Effector memory CD4-positive, alpha-beta T cell (primary cell): ENCODE data around the gene ISM1.

ENCODE experiments used
- DNase-seq, 3 donors: peaks; one replicate each; pipeline ENCODE4 v3.0.0-alpha.2; 2020
- H3K27ac ChIP-seq: 2 replicates; pipeline ENCODE4 v1.7.0; 2013; ENCODE audit warnings: mild to moderate bottlenecking, low read length, moderate library complexity; ENCODE audit not compliant: insufficient read depth, poor library complexity, severe bottlenecking
- H3K27me3 ChIP-seq: replicated peaks from 2 replicates; pipeline ENCODE4 v1.7.0; 2013; ENCODE audit warnings: mild to moderate bottlenecking, low read length; ENCODE audit not compliant: insufficient read depth, control insufficient read depth, poor library complexity, severe bottlenecking
- H3K36me3 ChIP-seq: 2 replicates; pipeline ENCODE4 v1.7.0; 2013; ENCODE audit warnings: mild to moderate bottlenecking, low read length, moderate library complexity; ENCODE audit not compliant: control insufficient read depth, insufficient read depth
- H3K4me1 ChIP-seq: 2 replicates; pipeline ENCODE4 v1.7.0; 2013; ENCODE audit warnings: low read length, mild to moderate bottlenecking; ENCODE audit not compliant: control insufficient read depth, insufficient read depth, poor library complexity, severe bottlenecking
- H3K4me3 ChIP-seq: 2 replicates; pipeline ENCODE4 v1.7.0; 2013; ENCODE audit warnings: low read length, low read depth, mild to moderate bottlenecking; ENCODE audit not compliant: insufficient read depth, poor library complexity, severe bottlenecking
- H3K9me3 ChIP-seq: 2 replicates; pipeline ENCODE4 v1.7.0; 2013; ENCODE audit warnings: mild to moderate bottlenecking, low read length, moderate library complexity; ENCODE audit not compliant: control insufficient read depth

The ISM1 gene

GRCh38 chr20:13289031-13289430 is 68.0 kb downstream of the ISM1 start:
- no peak overlapping the region for H3K27ac ChIP-seq
- H3K27me3 ChIP-seq: no peaks in the 10 kb centered on the region
- H3K36me3 ChIP-seq: no peaks in the 10 kb centered on the region
- H3K4me3 ChIP-seq: no peak overlapping the region
- no peaks in the 10 kb centered on the region for H3K4me1 ChIP-seq
- DNase-seq: no peak
- no peaks in the 10 kb centered on the region for H3K9me3 ChIP-seq

GRCh38 chr20:13290724-13291123 is 69.7 kb downstream of the ISM1 start:
- H3K4me1 ChIP-seq: no peaks in the 10 kb centered on the region
- no peak overlapping the region for H3K27ac ChIP-seq
- no peak for DNase-seq
- no peaks in the 10 kb centered on the region for H3K27me3 ChIP-seq
- H3K36me3 ChIP-seq: no peaks in the 10 kb centered on the region
- no peaks in the 10 kb centered on the region for H3K9me3 ChIP-seq
- H3K4me3 ChIP-seq: no peak overlapping the region

GRCh38 chr20:13291157-13291556 is 70.1 kb downstream of the ISM1 start:
- DNase-seq: no peak
- no peaks in the 10 kb centered on the region for H3K27me3 ChIP-seq
- H3K9me3 ChIP-seq: no peaks in the 10 kb centered on the region
- H3K4me3 ChIP-seq: no peak overlapping the region
- no peak overlapping the region for H3K27ac ChIP-seq
- no peaks in the 10 kb centered on the region for H3K36me3 ChIP-seq
- H3K4me1 ChIP-seq: no peaks in the 10 kb centered on the region

- Histone ChIP-seq H3K4me3 (no peak overlapping the region), H3K27me3 (no peaks in the 10 kb centered on the region), H3K9me3 (no peaks in the 10 kb centered on the region), H3K36me3 (peaks cover under 1% of the 10 kb centered on the region), H3K27ac (no peak overlapping the region), H3K4me1 (no peaks in the 10 kb centered on the region)
- no peak for DNase-seq
Measured at GRCh38 chr20:13292201-13292885, 71.3 kb downstream of the ISM1 start.

- no peak for DNase-seq
- H3K4me1 ChIP-seq: no peaks in the 10 kb centered on the region
- no peaks in the 10 kb centered on the region for H3K9me3 ChIP-seq
- no peak overlapping the region for H3K27ac ChIP-seq
- peaks cover 5% of the 10 kb centered on the region for H3K36me3 ChIP-seq
- no peaks in the 10 kb centered on the region for H3K27me3 ChIP-seq
- H3K4me3 ChIP-seq: no peak overlapping the region
Measured at GRCh38 chr20:13294522-13294921, 73.4 kb downstream of the ISM1 start.

- Histone ChIP-seq H3K27me3 (no peaks in the 10 kb centered on the region), H3K9me3 (no peaks in the 10 kb centered on the region), H3K4me1 (no peaks in the 10 kb centered on the region), H3K36me3 (peaks cover 5% of the 10 kb centered on the region), H3K27ac (no peak overlapping the region), H3K4me3 (no peak overlapping the region)
- no peak for DNase-seq
Measured at GRCh38 chr20:13295637-13296036, 74.6 kb downstream of the ISM1 start.

GRCh38 chr20:13296070-13296469 is 75.0 kb downstream of the ISM1 start:
- Histone ChIP-seq H3K36me3 (peaks cover 5% of the 10 kb centered on the region), H3K4me1 (no peaks in the 10 kb centered on the region), H3K9me3 (no peaks in the 10 kb centered on the region), H3K27me3 (no peaks in the 10 kb centered on the region), H3K27ac (no peak overlapping the region), H3K4me3 (no peak overlapping the region)
- DNase-seq: no peak

GRCh38 chr20:13297147-13297899 is 76.2 kb downstream of the ISM1 start:
- Histone ChIP-seq H3K36me3 (peaks cover 5% of the 10 kb centered on the region), H3K4me3 (no peak overlapping the region)

GRCh38 chr20:13298692-13299373 is 77.8 kb downstream of the ISM1 start:
- Histone ChIP-seq H3K36me3 (peaks cover 5% of the 10 kb centered on the region), H3K4me3 (no peak overlapping the region), H3K9me3 (no peaks in the 10 kb centered on the region), H3K4me1 (no peaks in the 10 kb centered on the region), H3K27ac (no peak overlapping the region), H3K27me3 (no peaks in the 10 kb centered on the region)
- no peak for DNase-seq

More at GRCh38 chr20:13297147-13297899, 76.2 kb downstream of the ISM1 start:
- no peaks in the 10 kb centered on the region for H3K4me1 ChIP-seq
- no peak for DNase-seq
- H3K9me3 ChIP-seq: no peaks in the 10 kb centered on the region
- H3K27ac ChIP-seq: no peak overlapping the region
- no peaks in the 10 kb centered on the region for H3K27me3 ChIP-seq

GRCh38 chr20:13299401-13299800 is 78.3 kb downstream of the ISM1 start:
- DNase-seq: no peak
- Histone ChIP-seq H3K9me3 (no peaks in the 10 kb centered on the region), H3K4me3 (no peak overlapping the region), H3K4me1 (no peaks in the 10 kb centered on the region), H3K36me3 (peaks cover 5% of the 10 kb centered on the region), H3K27me3 (no peaks in the 10 kb centered on the region), H3K27ac (no peak overlapping the region)
